WTC11 (cell line): Measurements from ENCODE around the gene UBE2N. TPM values are rescaled to one million over a fixed set of nuclear protein-coding genes. Genes with fewer than 3 reads are reported as not detected.

Source experiments
- ATAC-seq: fragments of 200-7000 bp; cut with Tn5 transposase; 2 replicates; pipeline ENCODE4 v1.10.0; 2021; ENCODE audit warnings: mild to moderate bottlenecking, moderate library complexity
- CTCF ChIA-PET: fragments of 300-600 bp; sonication (Branson Sonifier 250); formaldehyde crosslinking; loops from one replicate; lab custom pipeline; 2021; ENCODE audit warnings: antibody characterized with exemption; lab: Charles Lee
- POLR2A ChIA-PET: fragments of 350-600 bp; sonication (Branson Sonifier 250); formaldehyde crosslinking; loops from one replicate; lab custom pipeline; 2021; ENCODE audit warnings: antibody characterized with exemption; lab: Charles Lee
- DNase-seq: peaks from one replicate; pipeline ENCODE4 v3.0.0; 2021; ENCODE audit warnings: low spot score
- H3K27ac Mint-ChIP-seq: 2 replicates; pipeline ENCODE4 v1.8.0; 2021; ENCODE audit warnings: mixed read lengths
- H3K27me3 Mint-ChIP-seq: 2 replicates; pipeline ENCODE4 v1.8.0; 2021; ENCODE audit warnings: low read depth, mild to moderate bottlenecking, moderate library complexity, mixed read lengths
- H3K36me3 Mint-ChIP-seq: 2 replicates; pipeline ENCODE4 v1.8.0; 2021; ENCODE audit warnings: mixed read lengths
- H3K4me1 Mint-ChIP-seq: 2 replicates; pipeline ENCODE4 v1.8.0; 2022; ENCODE audit warnings: mixed read lengths
- H3K4me3 Mint-ChIP-seq: 2 replicates; pipeline ENCODE4 v1.8.0; 2021; ENCODE audit warnings: mild to moderate bottlenecking, moderate library complexity, mixed read lengths
- H3K9me3 Mint-ChIP-seq: 2 replicates; pipeline ENCODE4 v1.8.0; 2021; ENCODE audit warnings: mixed read lengths
- ATF2 ChIP-seq: sonication (generic); formaldehyde crosslinking; IDR thresholded peaks from 2 replicates; pipeline ENCODE4 v1.8.1; 2022; ENCODE audit warnings: low read depth, missing genetic modification reagents, borderline replicate concordance
- ETV6 ChIP-seq: sonication (generic); formaldehyde crosslinking; IDR thresholded peaks from 2 replicates; pipeline ENCODE4 v1.8.1; 2022; ENCODE audit warnings: mild to moderate bottlenecking, missing genetic modification reagents
- GABPB1 ChIP-seq: sonication (generic); formaldehyde crosslinking; IDR thresholded peaks from 2 replicates; pipeline ENCODE4 v1.8.1; 2023; ENCODE audit warnings: mild to moderate bottlenecking, missing genetic modification reagents
- GRHL2 ChIP-seq: fragments of 250-450 bp; sonication (Bioruptor Pico); IDR thresholded peaks from 2 replicates; pipeline ENCODE4 v1.8.0; 2022; ENCODE audit warnings: mild to moderate bottlenecking, moderate library complexity; ENCODE audit not compliant: insufficient replicate concordance, severe bottlenecking
- KAT7 ChIP-seq: sonication (generic); formaldehyde crosslinking; IDR thresholded peaks from 2 replicates; pipeline ENCODE4 v1.8.1; 2023; ENCODE audit warnings: missing genetic modification reagents, mild to moderate bottlenecking, borderline replicate concordance
- RORB ChIP-seq: fragments of 250-450 bp; sonication (Bioruptor Pico); IDR thresholded peaks from 2 replicates; pipeline ENCODE4 v1.9.0; 2021; ENCODE audit warnings: mild to moderate bottlenecking
- SMAD3 ChIP-seq: sonication (generic); formaldehyde crosslinking; IDR thresholded peaks from 2 replicates; pipeline ENCODE4 v1.8.0; 2022; ENCODE audit warnings: missing genetic modification reagents, mild to moderate bottlenecking, borderline replicate concordance
- ZNF138 ChIP-seq: sonication (generic); formaldehyde crosslinking; conservative IDR thresholded peaks from 2 replicates; pipeline ENCODE4 v1.8.1; 2022; ENCODE audit warnings: mild to moderate bottlenecking, moderate library complexity, missing genetic modification reagents
- ZNF263 ChIP-seq: sonication (generic); formaldehyde crosslinking; IDR thresholded peaks from 2 replicates; pipeline ENCODE4 v1.8.1; 2022; ENCODE audit warnings: low read depth, mild to moderate bottlenecking, moderate library complexity, missing genetic modification reagents
- total RNA-seq: library from RNA; stranded (reverse); gene quantifications from 3 replicates; pipeline ENCODE4 v1.2.3, GENCODE V29; 2021
- TF ChIP-seq, protein P1 (sequence below): sonication (generic); formaldehyde crosslinking; IDR thresholded peaks from 2 replicates; pipeline ENCODE4 v1.8.1; 2023; ENCODE audit warnings: mild to moderate bottlenecking, missing genetic modification reagents
- TF ChIP-seq, protein P2 (sequence below): sonication (generic); formaldehyde crosslinking; conservative IDR thresholded peaks from 2 replicates; pipeline ENCODE4 v1.8.1; 2023; ENCODE audit warnings: mild to moderate bottlenecking, low read depth, missing genetic modification reagents, moderate library complexity
- TF ChIP-seq, protein P3 (sequence below): sonication (generic); formaldehyde crosslinking; IDR thresholded peaks from 2 replicates; pipeline ENCODE4 v1.8.0; 2023; ENCODE audit warnings: missing genetic modification reagents, mild to moderate bottlenecking, borderline replicate concordance

UBE2N gene
- total RNA-seq, 1 experiment from 2014 or later: 195 TPM

DNA sequence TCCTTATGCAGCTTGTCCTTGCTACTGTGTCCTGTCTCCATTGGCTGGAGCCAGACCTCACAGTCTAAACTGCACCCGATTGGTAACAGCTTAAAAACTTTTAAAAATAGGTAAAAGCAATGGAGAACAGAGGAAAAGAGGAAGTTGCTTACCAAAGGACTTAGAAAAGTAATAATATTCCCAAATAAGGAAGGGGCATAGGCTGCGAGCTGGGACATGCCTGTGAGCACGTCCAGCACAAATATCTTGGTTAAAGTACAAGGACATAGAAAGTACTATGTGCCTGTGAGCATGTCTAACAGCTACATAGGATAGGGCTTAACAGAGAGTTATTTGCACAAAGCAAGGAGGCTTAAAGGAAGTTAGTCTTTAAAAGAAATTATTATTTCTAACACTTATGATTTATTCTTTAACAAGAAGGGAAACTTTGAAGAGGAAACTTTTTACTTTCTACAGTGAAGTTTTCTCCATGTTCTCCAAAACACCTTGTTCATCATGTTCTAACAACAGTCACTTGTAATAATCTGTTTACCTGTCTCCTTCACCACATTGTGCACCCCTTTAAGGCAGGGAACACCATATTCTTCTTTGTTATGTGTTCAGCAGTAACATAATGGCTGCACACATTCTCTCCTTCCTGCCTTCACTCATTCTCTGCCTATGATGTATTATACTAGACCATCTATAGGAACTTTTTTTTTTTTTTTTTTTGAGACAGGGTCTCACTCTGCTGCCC is 9.8 kb upstream of the UBE2N start (continued):
- no peak for TF ChIP-seq ZNF263 (CRISPR knock-in tag)
- TF ChIP-seq RORB (CRISPR knock-in tag): no peak
- TF ChIP-seq, all 79 proteins: peak for 0

DNA sequence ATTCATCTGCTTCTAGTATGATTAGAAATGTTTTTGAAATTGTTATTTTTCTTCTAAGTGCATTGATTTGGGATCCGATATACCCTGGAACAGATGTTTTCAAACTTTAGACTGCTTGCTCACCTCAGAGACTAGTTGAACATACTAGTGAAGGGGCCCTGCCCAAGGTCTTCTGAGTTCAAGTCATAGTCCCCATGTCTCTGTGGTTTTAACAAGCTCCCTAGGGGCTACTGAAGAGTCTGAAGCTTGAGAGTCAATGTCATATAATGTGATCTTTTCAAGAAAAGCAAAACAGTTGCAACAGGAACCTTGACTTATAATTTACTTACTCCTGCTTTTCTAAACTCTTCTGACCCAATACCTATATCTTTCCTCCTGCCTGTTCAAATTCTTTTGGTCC is 7.5 kb upstream of the UBE2N start:
- DNase-seq (no peak), ATAC-seq (no peak)
- peaks cover 6% of the 10 kb centered on the region for H3K9me3 Mint-ChIP-seq
- H3K36me3 Mint-ChIP-seq: no peaks in the 10 kb centered on the region
- no peak overlapping the region for H3K4me3 Mint-ChIP-seq
- H3K27me3 Mint-ChIP-seq: no peaks in the 10 kb centered on the region; the same call in 1 of the 2 replicates
- H3K27ac Mint-ChIP-seq: no peak overlapping the region
- ChIA-PET POLR2A (no interaction called here), CTCF (no interaction called here)
- H3K4me1 Mint-ChIP-seq: no peaks in the 10 kb centered on the region
- no peak for TF ChIP-seq KAT7

GRCh38 chr12:93448796-93449195 is 7.0 kb upstream of the UBE2N start:
- CTCF ChIA-PET: no interaction called here
- Mint-ChIP-seq H3K9me3 (peaks cover 6% of the 10 kb centered on the region), H3K27ac (no peak overlapping the region), H3K4me3 (no peak overlapping the region), H3K4me1 (no peaks in the 10 kb centered on the region)
- DNase-seq (no peak), ATAC-seq (no peak)
- TF ChIP-seq ETV6 (CRISPR knock-in tag) (no peak), GRHL2 (CRISPR knock-in tag) (no peak), ZNF138 (no peak), ATF2 (no peak), SMAD3 (CRISPR knock-in tag) (no peak), GABPB1 (CRISPR knock-in tag) (peak; percentile 41; the same call in 1 of the 2 replicates)
- TF ChIP-seq, protein P1, sequence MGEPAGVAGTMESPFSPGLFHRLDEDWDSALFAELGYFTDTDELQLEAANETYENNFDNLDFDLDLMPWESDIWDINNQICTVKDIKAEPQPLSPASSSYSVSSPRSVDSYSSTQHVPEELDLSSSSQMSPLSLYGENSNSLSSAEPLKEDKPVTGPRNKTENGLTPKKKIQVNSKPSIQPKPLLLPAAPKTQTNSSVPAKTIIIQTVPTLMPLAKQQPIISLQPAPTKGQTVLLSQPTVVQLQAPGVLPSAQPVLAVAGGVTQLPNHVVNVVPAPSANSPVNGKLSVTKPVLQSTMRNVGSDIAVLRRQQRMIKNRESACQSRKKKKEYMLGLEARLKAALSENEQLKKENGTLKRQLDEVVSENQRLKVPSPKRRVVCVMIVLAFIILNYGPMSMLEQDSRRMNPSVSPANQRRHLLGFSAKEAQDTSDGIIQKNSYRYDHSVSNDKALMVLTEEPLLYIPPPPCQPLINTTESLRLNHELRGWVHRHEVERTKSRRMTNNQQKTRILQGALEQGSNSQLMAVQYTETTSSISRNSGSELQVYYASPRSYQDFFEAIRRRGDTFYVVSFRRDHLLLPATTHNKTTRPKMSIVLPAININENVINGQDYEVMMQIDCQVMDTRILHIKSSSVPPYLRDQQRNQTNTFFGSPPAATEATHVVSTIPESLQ (CRISPR knock-in tag): no peak
- TF ChIP-seq, protein P2, sequence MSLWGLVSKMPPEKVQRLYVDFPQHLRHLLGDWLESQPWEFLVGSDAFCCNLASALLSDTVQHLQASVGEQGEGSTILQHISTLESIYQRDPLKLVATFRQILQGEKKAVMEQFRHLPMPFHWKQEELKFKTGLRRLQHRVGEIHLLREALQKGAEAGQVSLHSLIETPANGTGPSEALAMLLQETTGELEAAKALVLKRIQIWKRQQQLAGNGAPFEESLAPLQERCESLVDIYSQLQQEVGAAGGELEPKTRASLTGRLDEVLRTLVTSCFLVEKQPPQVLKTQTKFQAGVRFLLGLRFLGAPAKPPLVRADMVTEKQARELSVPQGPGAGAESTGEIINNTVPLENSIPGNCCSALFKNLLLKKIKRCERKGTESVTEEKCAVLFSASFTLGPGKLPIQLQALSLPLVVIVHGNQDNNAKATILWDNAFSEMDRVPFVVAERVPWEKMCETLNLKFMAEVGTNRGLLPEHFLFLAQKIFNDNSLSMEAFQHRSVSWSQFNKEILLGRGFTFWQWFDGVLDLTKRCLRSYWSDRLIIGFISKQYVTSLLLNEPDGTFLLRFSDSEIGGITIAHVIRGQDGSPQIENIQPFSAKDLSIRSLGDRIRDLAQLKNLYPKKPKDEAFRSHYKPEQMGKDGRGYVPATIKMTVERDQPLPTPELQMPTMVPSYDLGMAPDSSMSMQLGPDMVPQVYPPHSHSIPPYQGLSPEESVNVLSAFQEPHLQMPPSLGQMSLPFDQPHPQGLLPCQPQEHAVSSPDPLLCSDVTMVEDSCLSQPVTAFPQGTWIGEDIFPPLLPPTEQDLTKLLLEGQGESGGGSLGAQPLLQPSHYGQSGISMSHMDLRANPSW (CRISPR knock-in tag): no peak
- TF ChIP-seq, protein P3, sequence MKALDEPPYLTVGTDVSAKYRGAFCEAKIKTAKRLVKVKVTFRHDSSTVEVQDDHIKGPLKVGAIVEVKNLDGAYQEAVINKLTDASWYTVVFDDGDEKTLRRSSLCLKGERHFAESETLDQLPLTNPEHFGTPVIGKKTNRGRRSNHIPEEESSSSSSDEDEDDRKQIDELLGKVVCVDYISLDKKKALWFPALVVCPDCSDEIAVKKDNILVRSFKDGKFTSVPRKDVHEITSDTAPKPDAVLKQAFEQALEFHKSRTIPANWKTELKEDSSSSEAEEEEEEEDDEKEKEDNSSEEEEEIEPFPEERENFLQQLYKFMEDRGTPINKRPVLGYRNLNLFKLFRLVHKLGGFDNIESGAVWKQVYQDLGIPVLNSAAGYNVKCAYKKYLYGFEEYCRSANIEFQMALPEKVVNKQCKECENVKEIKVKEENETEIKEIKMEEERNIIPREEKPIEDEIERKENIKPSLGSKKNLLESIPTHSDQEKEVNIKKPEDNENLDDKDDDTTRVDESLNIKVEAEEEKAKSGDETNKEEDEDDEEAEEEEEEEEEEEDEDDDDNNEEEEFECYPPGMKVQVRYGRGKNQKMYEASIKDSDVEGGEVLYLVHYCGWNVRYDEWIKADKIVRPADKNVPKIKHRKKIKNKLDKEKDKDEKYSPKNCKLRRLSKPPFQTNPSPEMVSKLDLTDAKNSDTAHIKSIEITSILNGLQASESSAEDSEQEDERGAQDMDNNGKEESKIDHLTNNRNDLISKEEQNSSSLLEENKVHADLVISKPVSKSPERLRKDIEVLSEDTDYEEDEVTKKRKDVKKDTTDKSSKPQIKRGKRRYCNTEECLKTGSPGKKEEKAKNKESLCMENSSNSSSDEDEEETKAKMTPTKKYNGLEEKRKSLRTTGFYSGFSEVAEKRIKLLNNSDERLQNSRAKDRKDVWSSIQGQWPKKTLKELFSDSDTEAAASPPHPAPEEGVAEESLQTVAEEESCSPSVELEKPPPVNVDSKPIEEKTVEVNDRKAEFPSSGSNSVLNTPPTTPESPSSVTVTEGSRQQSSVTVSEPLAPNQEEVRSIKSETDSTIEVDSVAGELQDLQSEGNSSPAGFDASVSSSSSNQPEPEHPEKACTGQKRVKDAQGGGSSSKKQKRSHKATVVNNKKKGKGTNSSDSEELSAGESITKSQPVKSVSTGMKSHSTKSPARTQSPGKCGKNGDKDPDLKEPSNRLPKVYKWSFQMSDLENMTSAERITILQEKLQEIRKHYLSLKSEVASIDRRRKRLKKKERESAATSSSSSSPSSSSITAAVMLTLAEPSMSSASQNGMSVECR (CRISPR knock-in tag): no peak
- TF ChIP-seq, all 79 proteins: peak for 1
- Mint-ChIP-seq H3K36me3 (no peaks in the 10 kb centered on the region), H3K27me3 (no peaks in the 10 kb centered on the region; the same call in 1 of the 2 replicates)
- POLR2A ChIA-PET: no interaction called here
